H9 (cell line): ENCODE data around the gene RAD51C. TPM values are rescaled to one million over a fixed set of nuclear protein-coding genes. Genes with fewer than 3 reads are reported as not detected.
A peak's percentile ranks its signal among the peaks of the same experiment; 100 is the strongest.

ENCODE experiments used
- DNase-seq: peaks from one replicate; pipeline ENCODE4 v3.0.0-alpha.2; 2017
- H2AFZ ChIP-seq: one replicate; pipeline ENCODE4 v1.6.1; 2013; ENCODE audit warnings: mild to moderate bottlenecking, low read length, control low read depth, moderate library complexity
- H2AK5ac ChIP-seq: 2 replicates; pipeline ENCODE4 v1.6.1; 2013; ENCODE audit warnings: low read length, control low read depth, mixed read lengths; ENCODE audit not compliant: insufficient read length
- H2BK120ac ChIP-seq: one replicate; pipeline ENCODE4 v1.6.1; 2013; ENCODE audit warnings: low read depth, mild to moderate bottlenecking, low read length, control low read depth, inconsistent platforms; ENCODE audit not compliant: poor library complexity, severe bottlenecking
- H2BK12ac ChIP-seq: 2 replicates; pipeline ENCODE4 v1.6.1; 2013; ENCODE audit warnings: low read length, control low read depth, mixed read lengths, low read depth; ENCODE audit not compliant: insufficient read length
- H2BK15ac ChIP-seq: 2 replicates; pipeline ENCODE4 v1.6.1; 2013; ENCODE audit warnings: low read depth, low read length, control low read depth
- H2BK20ac ChIP-seq: one replicate; pipeline ENCODE4 v1.6.1; 2013; ENCODE audit warnings: low read depth, mild to moderate bottlenecking, low read length, control low read depth, inconsistent platforms; ENCODE audit not compliant: poor library complexity, severe bottlenecking
- H2BK5ac ChIP-seq: 2 replicates; pipeline ENCODE4 v1.6.1; 2013; ENCODE audit warnings: low read length, control low read depth, mixed read lengths; ENCODE audit not compliant: insufficient read length
- H3K14ac ChIP-seq: 2 replicates; pipeline ENCODE4 v1.6.1; 2013; ENCODE audit warnings: low read length, control low read depth; ENCODE audit not compliant: insufficient read depth
- H3K18ac ChIP-seq: 2 replicates; pipeline ENCODE4 v1.6.1; 2013; ENCODE audit warnings: low read depth, mild to moderate bottlenecking, mixed read lengths, low read length, control low read depth; ENCODE audit not compliant: insufficient read length
- H3K23ac ChIP-seq: 2 replicates; pipeline ENCODE4 v1.6.1; 2013; ENCODE audit warnings: low read length, control low read depth, mixed read lengths, low read depth; ENCODE audit not compliant: insufficient read length
- H3K23me2 ChIP-seq: 2 replicates; pipeline ENCODE4 v1.6.1; 2013; ENCODE audit warnings: low read depth, mild to moderate bottlenecking, mixed read lengths, low read length, control low read depth; ENCODE audit not compliant: insufficient read length, poor library complexity, severe bottlenecking
- H3K27ac ChIP-seq: 2 replicates; pipeline ENCODE4 v1.5.1; 2013; ENCODE audit warnings: low read length, control low read depth, mixed read lengths, low read depth; ENCODE audit not compliant: insufficient read length
- H3K27me3 ChIP-seq: 2 replicates; pipeline ENCODE4 v1.6.1; 2013; ENCODE audit warnings: low read length, control low read depth, inconsistent platforms; ENCODE audit not compliant: insufficient read depth
- H3K4ac ChIP-seq: 2 replicates; pipeline ENCODE4 v1.6.1; 2013; ENCODE audit warnings: low read depth, mild to moderate bottlenecking, control low read depth, inconsistent platforms, low read length, moderate library complexity
- H3K4me1 ChIP-seq: 2 replicates; pipeline ENCODE4 v1.6.1; 2013; ENCODE audit warnings: low read length, control low read depth, inconsistent platforms; ENCODE audit not compliant: insufficient read depth
- H3K4me2 ChIP-seq: 2 replicates; pipeline ENCODE4 v1.6.1; 2013; ENCODE audit warnings: low read length, control low read depth, mixed read lengths; ENCODE audit not compliant: insufficient read length, insufficient read depth
- H3K56ac ChIP-seq: 2 replicates; pipeline ENCODE4 v1.6.1; 2013; ENCODE audit warnings: low read depth, mild to moderate bottlenecking, mixed read lengths, low read length, control low read depth; ENCODE audit not compliant: insufficient read length
- H3K79me1 ChIP-seq: 2 replicates; pipeline ENCODE4 v1.6.1; 2013; ENCODE audit warnings: low read depth, mild to moderate bottlenecking, moderate library complexity, low read length, control low read depth, inconsistent platforms; ENCODE audit not compliant: insufficient read depth, poor library complexity, severe bottlenecking
- H3K79me2 ChIP-seq: 2 replicates; pipeline ENCODE4 v1.6.1; 2013; ENCODE audit warnings: low read length, control low read depth, inconsistent platforms; ENCODE audit not compliant: insufficient read depth
- H3K9ac ChIP-seq: 2 replicates; pipeline ENCODE4 v1.6.1; 2013; ENCODE audit warnings: low read length, control low read depth, mixed read lengths; ENCODE audit not compliant: insufficient read length; ENCODE audit errors: extremely low read depth
- H3K9me3 ChIP-seq: one replicate; pipeline ENCODE4 v1.6.1; 2013; ENCODE audit warnings: low read depth, low read length, inconsistent platforms; ENCODE audit not compliant: control insufficient read depth
- H3T11ph ChIP-seq: one replicate; pipeline ENCODE4 v1.6.1; 2013; ENCODE audit warnings: mild to moderate bottlenecking, low read length, control low read depth, inconsistent platforms
- H4K20me1 ChIP-seq: one replicate; pipeline ENCODE4 v1.6.1; 2013; ENCODE audit not compliant: control insufficient read depth, insufficient read length, insufficient read depth
- H4K5ac ChIP-seq: 2 replicates; pipeline ENCODE4 v1.6.1; 2013; ENCODE audit warnings: low read depth, mild to moderate bottlenecking, mixed read lengths, low read length, control low read depth; ENCODE audit not compliant: insufficient read length
- H4K8ac ChIP-seq: replicated peaks from 2 replicates; pipeline ENCODE4 v1.6.1; 2013; ENCODE audit warnings: low read length, control low read depth, mixed read lengths, low read depth; ENCODE audit not compliant: insufficient read length
- H4K91ac ChIP-seq: 2 replicates; pipeline ENCODE4 v1.6.1; 2013; ENCODE audit warnings: low read depth, mild to moderate bottlenecking, moderate library complexity, mixed read lengths, low read length, control low read depth; ENCODE audit not compliant: insufficient read length
- H3K27ac Mint-ChIP-seq, 3 experiments: 2 replicates in 2 of 3; 3 replicates in 1 of 3; pipeline ENCODE4 v1.8.0; 2020 to 2021; ENCODE audit warnings: mixed read lengths in 3 of 3, mild to moderate bottlenecking in 1 of 3, moderate library complexity in 1 of 3
- H3K27me3 Mint-ChIP-seq: 2 replicates; pipeline ENCODE4 v1.8.0; 2021; ENCODE audit warnings: low read depth, mild to moderate bottlenecking, moderate library complexity, mixed read lengths
- H3K36me3 Mint-ChIP-seq, 3 experiments: 2 replicates in 2 of 3; 3 replicates in 1 of 3; pipeline ENCODE4 v1.8.0; 2020 to 2021; ENCODE audit warnings: low read depth in 3 of 3, mixed read lengths in 3 of 3; ENCODE audit not compliant: insufficient read depth in 1 of 3
- H3K4me1 Mint-ChIP-seq, 2 experiments: 2 replicates each; pipeline ENCODE4 v1.8.0; 2020; ENCODE audit warnings: mixed read lengths in 2 of 2
- H3K4me3 Mint-ChIP-seq, 2 experiments: 2 replicates in 1 of 2; 3 replicates in 1 of 2; pipeline ENCODE4 v1.8.0; 2020 to 2021; ENCODE audit warnings: mild to moderate bottlenecking in 2 of 2, mixed read lengths in 2 of 2, moderate library complexity in 1 of 2
- H3K9me3 Mint-ChIP-seq, 2 experiments: 2 replicates in 1 of 2; 3 replicates in 1 of 2; pipeline ENCODE4 v1.8.0; 2020; ENCODE audit warnings: mild to moderate bottlenecking in 2 of 2, mixed read lengths in 2 of 2, moderate library complexity in 1 of 2
- CTCF ChIP-seq: fragments of 200-600 bp; sonication (generic); conservative IDR thresholded peaks from 3 replicates; pipeline ENCODE4 v1.8.0; 2021; ENCODE audit warnings: antibody characterized with exemption, mild to moderate bottlenecking
- WGBS: extraction: QIAGEN DNeasy Blood & Tissue Kit; methylation state at CpG from one replicate; pipeline ENCODE4 v1.1.7; 2013; ENCODE audit warnings: missing lambda C conversion rate, low lambda C conversion rate, mixed read lengths; ENCODE audit not compliant: insufficient read length; ENCODE audit errors: extremely low coverage; 5-methylcytosine and 5-hydroxymethylcytosine counted together
- total RNA-seq: library from RNA; stranded (reverse); gene quantifications from 2 replicates; pipeline ENCODE4 v1.2.1, GENCODE V29; 2021

The RAD51C gene
- total RNA-seq, 1 experiment from 2014 or later = 11.3 TPM

GRCh38 chr17:58755269-58755576, 62.8 kb downstream of the RAD51C start:
- no peak overlapping the region for H4K8ac ChIP-seq
- H3K4me1 ChIP-seq = no peaks in the 10 kb centered on the region; the same call in 1 of the 2 replicates
- no peak overlapping the region for H3K18ac ChIP-seq
- no peak overlapping the region for H2BK20ac ChIP-seq
- TF ChIP-seq CTCF = no peak
- H2BK120ac ChIP-seq = no peak overlapping the region
- DNase-seq = no peak
- no peak overlapping the region for H2AK5ac ChIP-seq
- H2BK12ac ChIP-seq = no peak overlapping the region
- Mint-ChIP-seq H3K4me1 (peaks cover 10 to 15% of the 10 kb centered on the region in 2 experiments), H3K4me3 (peak overlapping the region; percentile 74 to 94), H3K36me3 (no peaks in the 10 kb centered on the region; a peak in 1 of 7 replicates), H3K9me3 (no peaks in the 10 kb centered on the region), H3K27me3 (peaks cover 47% of the 10 kb centered on the region), H3K27ac (peak overlapping the region in 1 of 3 experiments; percentile 73; a peak in 1 of 7 replicates)
- no peak overlapping the region for H2AFZ ChIP-seq
- no CpG with 5 or more reads among the region's 2 CpGs for WGBS
- H3K56ac ChIP-seq = no peak overlapping the region
- no peaks in the 10 kb centered on the region for H3K27me3 ChIP-seq
- H3K79me2 ChIP-seq = no peaks in the 10 kb centered on the region
- no peaks in the 10 kb centered on the region for H3K9me3 ChIP-seq
- H2BK15ac ChIP-seq = no peak overlapping the region
- no peak overlapping the region for H4K91ac ChIP-seq
- no peak overlapping the region for H3K14ac ChIP-seq
- H3K23ac ChIP-seq = no peak overlapping the region
- H4K20me1 ChIP-seq = no peaks in the 10 kb centered on the region
- H3K23me2 ChIP-seq = peaks cover 7% of the 10 kb centered on the region
- H3K4ac ChIP-seq = no peak overlapping the region
- no peak overlapping the region for H3K9ac ChIP-seq
- no peak overlapping the region for H2BK5ac ChIP-seq
- peak overlapping the region; percentile 7 for H3K4me2 ChIP-seq
- H4K5ac ChIP-seq = no peak overlapping the region
- H3K79me1 ChIP-seq = no peaks in the 10 kb centered on the region
- no peak overlapping the region for H3T11ph ChIP-seq
- no peak overlapping the region for H3K27ac ChIP-seq
